Activated T-helper 17 cell treated with anti-CD3 and anti-CD28 coated beads, Interleukin-2, amount 50 U/mL, for 72 hours (primary cell): ENCODE results near the gene SRP14. TPM values are rescaled to one million over a fixed set of nuclear protein-coding genes. Genes with fewer than 3 reads are reported as not detected.
"Not testable (repeated sequence)": the region's sequence is repeated elsewhere in the genome, so short reads cannot be mapped to it uniquely, and the experiment has no call there.

Experiments
- ATAC-seq: fragments of 150-1000 bp; cut with Tn5 transposase; replicated peaks from 2 replicates; pipeline ENCODE4 v1.10.0; 2021; ENCODE audit warnings: mild to moderate bottlenecking, moderate library complexity
- H3K27ac Mint-ChIP-seq: one replicate; pipeline ENCODE4 v1.8.0; 2022; ENCODE audit warnings: mixed read lengths
- H3K27me3 Mint-ChIP-seq: one replicate; pipeline ENCODE4 v1.8.0; 2022; ENCODE audit warnings: mixed read lengths
- H3K36me3 Mint-ChIP-seq: one replicate; pipeline ENCODE4 v1.8.0; 2022; ENCODE audit warnings: low read depth, mild to moderate bottlenecking, mixed read lengths
- H3K4me1 Mint-ChIP-seq: one replicate; pipeline ENCODE4 v1.8.0; 2022; ENCODE audit warnings: mixed read lengths
- H3K4me3 Mint-ChIP-seq: one replicate; pipeline ENCODE4 v1.8.0; 2022; ENCODE audit warnings: mild to moderate bottlenecking, mixed read lengths
- H3K9me3 Mint-ChIP-seq: one replicate; pipeline ENCODE4 v1.8.0; 2022; ENCODE audit warnings: mixed read lengths
- total RNA-seq, 2 donors: library from RNA; stranded (reverse); gene quantifications; one replicate each; pipeline ENCODE4 v1.2.3, GENCODE V29; 2022

SRP14 gene
- total RNA-seq, result 100 to 1,000 TPM; 121 to 140 TPM

GRCh38 chr15:40038638-40039543, at the start of gene SRP14:
Gene SRP14 (minus strand): TSS chr15:40039181. CDS start chr15:40039116, 65 bp downstream.
- H3K27me3 Mint-ChIP-seq, result no peaks in the 10 kb centered on the region
- peaks cover 57% of the 10 kb centered on the region for H3K36me3 Mint-ChIP-seq
- peak within 1 kb of the TSS; percentile 98 for H3K4me3 Mint-ChIP-seq
- ATAC-seq, result peak; percentile 95
- H3K9me3 Mint-ChIP-seq, result no peaks in the 10 kb centered on the region
- peaks cover 33% of the 10 kb centered on the region for H3K4me1 Mint-ChIP-seq
- peak within 1 kb of the TSS; percentile 95 for H3K27ac Mint-ChIP-seq

- H3K36me3 Mint-ChIP-seq, result no peaks in the 10 kb centered on the region
- H3K9me3 Mint-ChIP-seq, result no peaks in the 10 kb centered on the region
- H3K27me3 Mint-ChIP-seq, result peaks cover 11% of the 10 kb centered on the region
- no peaks in the 10 kb centered on the region for H3K4me1 Mint-ChIP-seq
- no peak overlapping the region for H3K4me3 Mint-ChIP-seq
- no peak for ATAC-seq
- no peak overlapping the region for H3K27ac Mint-ChIP-seq
Measured at GRCh38 chr15:40087991-40088928, 49.3 kb upstream of the SRP14 start.

- peaks cover 16% of the 10 kb centered on the region for H3K27me3 Mint-ChIP-seq
- no peaks in the 10 kb centered on the region for H3K9me3 Mint-ChIP-seq
- ATAC-seq, result no peak
- H3K4me1 Mint-ChIP-seq, result no peaks in the 10 kb centered on the region
- H3K4me3 Mint-ChIP-seq, result no peak overlapping the region
- no peaks in the 10 kb centered on the region for H3K36me3 Mint-ChIP-seq
- H3K27ac Mint-ChIP-seq, result no peak overlapping the region
Measured at GRCh38 chr15:40087068-40087810, 48.3 kb upstream of the SRP14 start.

GRCh38 chr15:40085266-40085665, 46.3 kb upstream of the SRP14 start:
- peaks cover 27% of the 10 kb centered on the region for H3K27me3 Mint-ChIP-seq
- no peaks in the 10 kb centered on the region for H3K9me3 Mint-ChIP-seq
- peaks cover 8% of the 10 kb centered on the region for H3K4me1 Mint-ChIP-seq
- no peak overlapping the region for H3K27ac Mint-ChIP-seq
- peak; percentile 32 for ATAC-seq
- H3K36me3 Mint-ChIP-seq, result no peaks in the 10 kb centered on the region
- no peak overlapping the region for H3K4me3 Mint-ChIP-seq

GRCh38 chr15:40084650-40085049, 45.7 kb upstream of the SRP14 start:
- Mint-ChIP-seq H3K27me3 (peaks cover 27% of the 10 kb centered on the region), H3K4me1 (peaks cover 10% of the 10 kb centered on the region), H3K36me3 (no peaks in the 10 kb centered on the region), H3K4me3 (no peak overlapping the region), H3K9me3 (no peaks in the 10 kb centered on the region), H3K27ac (no peak overlapping the region)
- no peak for ATAC-seq

- Mint-ChIP-seq H3K9me3 (no peaks in the 10 kb centered on the region), H3K36me3 (no peaks in the 10 kb centered on the region), H3K4me3 (no peak overlapping the region), H3K4me1 (peaks cover 10% of the 10 kb centered on the region), H3K27me3 (peaks cover 27% of the 10 kb centered on the region), H3K27ac (no peak overlapping the region)
- ATAC-seq, result no peak
Measured at GRCh38 chr15:40082195-40082883, 43.4 kb upstream of the SRP14 start.

GRCh38 chr15:40081691-40082194, 42.8 kb upstream of the SRP14 start:
- ATAC-seq, result no peak
- peaks cover 10% of the 10 kb centered on the region for H3K4me1 Mint-ChIP-seq
- H3K27me3 Mint-ChIP-seq, result peaks cover 27% of the 10 kb centered on the region
- no peak overlapping the region for H3K27ac Mint-ChIP-seq
- no peaks in the 10 kb centered on the region for H3K9me3 Mint-ChIP-seq
- H3K4me3 Mint-ChIP-seq, result peak overlapping the region; percentile 33
- no peaks in the 10 kb centered on the region for H3K36me3 Mint-ChIP-seq

GRCh38 chr15:40080847-40081246, 41.9 kb upstream of the SRP14 start:
- Mint-ChIP-seq H3K27me3 (peaks cover 27% of the 10 kb centered on the region), H3K4me3 (no peak overlapping the region), H3K27ac (no peak overlapping the region), H3K4me1 (peaks cover 10% of the 10 kb centered on the region), H3K9me3 (no peaks in the 10 kb centered on the region), H3K36me3 (no peaks in the 10 kb centered on the region)
- no peak for ATAC-seq

GRCh38 chr15:40080104-40080503, 41.1 kb upstream of the SRP14 start:
- Mint-ChIP-seq H3K27me3 (peaks cover 31% of the 10 kb centered on the region), H3K27ac (no peak overlapping the region)

GRCh38 chr15:40079456-40079855, 40.5 kb upstream of the SRP14 start:
- no peak for ATAC-seq
- peaks cover 10% of the 10 kb centered on the region for H3K4me1 Mint-ChIP-seq
- no peaks in the 10 kb centered on the region for H3K36me3 Mint-ChIP-seq
- peaks cover 26% of the 10 kb centered on the region for H3K27me3 Mint-ChIP-seq
- H3K27ac Mint-ChIP-seq, result no peak overlapping the region
- no peaks in the 10 kb centered on the region for H3K9me3 Mint-ChIP-seq
- no peak overlapping the region for H3K4me3 Mint-ChIP-seq

More at GRCh38 chr15:40080104-40080503, 41.1 kb upstream of the SRP14 start:
- Mint-ChIP-seq H3K36me3 (no peaks in the 10 kb centered on the region), H3K4me3 (no peak overlapping the region), H3K4me1 (peaks cover 10% of the 10 kb centered on the region), H3K9me3 (no peaks in the 10 kb centered on the region)
- ATAC-seq, result no peak

GRCh38 chr15:40075298-40076044, 36.5 kb upstream of the SRP14 start:
- no peak overlapping the region for H3K27ac Mint-ChIP-seq
- peaks cover 9% of the 10 kb centered on the region for H3K4me1 Mint-ChIP-seq
- H3K9me3 Mint-ChIP-seq, result no peaks in the 10 kb centered on the region
- no peak overlapping the region for H3K4me3 Mint-ChIP-seq
- no peak for ATAC-seq
- no peaks in the 10 kb centered on the region for H3K36me3 Mint-ChIP-seq
- peaks cover 12% of the 10 kb centered on the region for H3K27me3 Mint-ChIP-seq

GRCh38 chr15:40074656-40075055, 35.7 kb upstream of the SRP14 start:
- not testable (repeated sequence) for H3K4me1 Mint-ChIP-seq, H3K9me3 Mint-ChIP-seq, H3K4me3 Mint-ChIP-seq, ATAC-seq, H3K27ac Mint-ChIP-seq, H3K36me3 Mint-ChIP-seq
- peaks cover 12% of the 10 kb centered on the region for H3K27me3 Mint-ChIP-seq
